A549 (cell line): ENCODE data around the gene GRK3. TPM values are rescaled to one million over a fixed set of nuclear protein-coding genes. Genes with fewer than 3 reads are reported as not detected.

Source experiments
- ATAC-seq, 2 experiments: fragments of 200-7000 bp in 1 of 2; fragments of >200 bp in 1 of 2; cut with Nextera tagmentation in 1 of 2; cut with Tn5 transposase in 1 of 2; 3 replicates each; pipeline versions ENCODE4 v1.8.0 to v1.9.1; 2018 to 2020; ENCODE audit warnings: mild to moderate bottlenecking in 1 of 2, moderate library complexity in 1 of 2
- CTCF ChIA-PET: fragments of 300-600 bp; sonication (Branson Sonifier 250); formaldehyde crosslinking; extraction: SDS; loops from one replicate; lab custom pipeline; 2021; ENCODE audit warnings: antibody characterized with exemption, inconsistent platforms; lab: Yijun Ruan, JAX
- POLR2A ChIA-PET: fragments of 350-600 bp; formaldehyde crosslinking; extraction: SDS; loops from one replicate; lab custom pipeline; 2021; ENCODE audit warnings: antibody characterized with exemption, inconsistent platforms; lab: Yijun Ruan, JAX
- DNase-seq, 2 experiments: peaks; one replicate each; pipeline versions ENCODE4 v3.0.0 to v3.0.0-alpha.2; 2011 to 2016; ENCODE audit warnings: low read depth in 1 of 2, low spot score in 1 of 2
- FAIRE-seq: peaks from 2 replicates; lab custom pipeline; 2011; peaks lifted over from hg19 to GRCh38; lab: Jason Lieb, UNC
- H3K27ac ChIP-seq, 2 experiments: fragments of >200 bp; sonication (Bioruptor Twin); formaldehyde crosslinking; 3 replicates each; pipeline ENCODE4 v1.5.1; 2016 to 2017
- H3K4me1 ChIP-seq: fragments of >200 bp; sonication (Bioruptor Twin); formaldehyde crosslinking; 3 replicates; pipeline ENCODE4 v1.6.1; 2016
- H3K4me2 ChIP-seq: fragments of >200 bp; sonication (Bioruptor Twin); formaldehyde crosslinking; 3 replicates; pipeline ENCODE4 v1.6.1; 2016
- H3K4me3 ChIP-seq: fragments of >200 bp; sonication (Bioruptor Twin); formaldehyde crosslinking; 3 replicates; pipeline ENCODE4 v1.5.1; 2016
- H3K9me3 ChIP-seq: fragments of >200 bp; sonication (Bioruptor Twin); formaldehyde crosslinking; 3 replicates; pipeline ENCODE4 v1.6.1; 2016
- ATOH8 ChIP-seq: fragments of 250-450 bp; sonication (Bioruptor Pico); IDR thresholded peaks from 2 replicates; pipeline ENCODE4 v1.5.0; 2020; ENCODE audit warnings: low read depth, mild to moderate bottlenecking, moderate library complexity
- BCL3 ChIP-seq: fragments of >200 bp; sonication (Bioruptor Twin); formaldehyde crosslinking; IDR thresholded peaks from 3 replicates; pipeline ENCODE4 v1.6.1; 2016
- CBX8 ChIP-seq: fragments of 200-600 bp; sonication (generic); IDR thresholded peaks from 2 replicates; pipeline ENCODE4 v1.6.1; 2016
- EHF ChIP-seq: fragments of 250-450 bp; sonication (Bioruptor Pico); IDR thresholded peaks from 2 replicates; pipeline ENCODE4 v1.5.0; 2020; ENCODE audit warnings: mild to moderate bottlenecking
- EP300 ChIP-seq, 2 experiments: fragments of >200 bp; sonication (Bioruptor Twin); formaldehyde crosslinking; IDR thresholded peaks; 2 replicates in 1 of 2; 3 replicates in 1 of 2; pipeline ENCODE4 v1.6.1; 2016 to 2017
- FOSB ChIP-seq: fragments of 250-450 bp; sonication (Bioruptor Pico); IDR thresholded peaks from 2 replicates; pipeline ENCODE4 v1.5.0; 2020; ENCODE audit warnings: mild to moderate bottlenecking, moderate library complexity
- GATA3 ChIP-seq: IDR thresholded peaks from 2 replicates; pipeline ENCODE4 v1.6.1; 2012; ENCODE audit warnings: borderline replicate concordance
- HES2 ChIP-seq: fragments of >200 bp; sonication (Bioruptor Twin); formaldehyde crosslinking; IDR thresholded peaks from 2 replicates; pipeline ENCODE4 v1.6.1; 2016
- HEYL ChIP-seq: fragments of 250-450 bp; sonication (Bioruptor Pico); IDR thresholded peaks from 2 replicates; pipeline ENCODE4 v1.8.0; 2021; ENCODE audit warnings: mild to moderate bottlenecking, moderate library complexity
- HOXB5 ChIP-seq: fragments of 250-450 bp; sonication (Bioruptor Pico); IDR thresholded peaks from 2 replicates; pipeline ENCODE4 v1.5.0; 2020; ENCODE audit warnings: mild to moderate bottlenecking, moderate library complexity
- JUNB ChIP-seq: fragments of >200 bp; sonication (Bioruptor Twin); formaldehyde crosslinking; IDR thresholded peaks from 2 replicates; pipeline ENCODE4 v1.6.1; 2016
- MAFK ChIP-seq: fragments of 450-650 bp; IDR thresholded peaks from 2 replicates; pipeline ENCODE4 v1.6.1; 2014; ENCODE audit not compliant: partially characterized antibody
- MAZ ChIP-seq: fragments of 150-350 bp; IDR thresholded peaks from 2 replicates; pipeline ENCODE4 v1.6.1; 2014; ENCODE audit warnings: antibody characterized with exemption, low read depth, low read length, borderline replicate concordance
- NFE2L2 ChIP-seq: fragments of 150-350 bp; conservative IDR thresholded peaks from 2 replicates; pipeline ENCODE4 v1.6.1; 2014; ENCODE audit warnings: low read length
- NR3C1 ChIP-seq: fragments of >200 bp; sonication (Bioruptor Twin); formaldehyde crosslinking; IDR thresholded peaks from 3 replicates; pipeline ENCODE4 v1.6.1; 2017
- POLR2A ChIP-seq: IDR thresholded peaks from 2 replicates; pipeline ENCODE4 v1.6.1; 2012; ENCODE audit warnings: mild to moderate bottlenecking, low read length
- POLR2AphosphoS2 ChIP-seq: conservative IDR thresholded peaks from 2 replicates; pipeline ENCODE4 v1.6.1; 2012; ENCODE audit warnings: low read length, improper control_type of control experiment, inconsistent platforms
- RCOR1 ChIP-seq: fragments of 150-350 bp; IDR thresholded peaks from 2 replicates; pipeline ENCODE4 v1.6.1; 2014; ENCODE audit warnings: antibody characterized with exemption, low read length, low read depth
- RFX5 ChIP-seq: fragments of 450-650 bp; IDR thresholded peaks from 2 replicates; pipeline ENCODE4 v1.7.1; 2014; ENCODE audit warnings: antibody characterized with exemption, mild to moderate bottlenecking, moderate library complexity
- RNF2 ChIP-seq: fragments of 200-600 bp; sonication (generic); IDR thresholded peaks from 2 replicates; pipeline ENCODE4 v1.6.1; 2016; ENCODE audit warnings: low read depth, mild to moderate bottlenecking, antibody characterized with exemption, moderate library complexity, borderline replicate concordance
- SMC3 ChIP-seq: fragments of >200 bp; sonication (Bioruptor Twin); formaldehyde crosslinking; IDR thresholded peaks from 3 replicates; pipeline ENCODE4 v1.6.1; 2018; ENCODE audit warnings: inconsistent platforms
- SREBF2 ChIP-seq: fragments of 450-650 bp; IDR thresholded peaks from 2 replicates; pipeline ENCODE4 v1.6.1; 2014; ENCODE audit warnings: mild to moderate bottlenecking, moderate library complexity
- TFCP2L1 ChIP-seq: fragments of 250-450 bp; sonication (Bioruptor Pico); IDR thresholded peaks from 2 replicates; pipeline ENCODE4 v1.5.0; 2021; ENCODE audit warnings: mild to moderate bottlenecking
- TP53 ChIP-seq: fragments of 250-450 bp; sonication (Bioruptor Pico); IDR thresholded peaks from 2 replicates; pipeline ENCODE4 v1.5.0; 2021; ENCODE audit warnings: mild to moderate bottlenecking, moderate library complexity
- USF2 ChIP-seq: fragments of 450-650 bp; IDR thresholded peaks from 2 replicates; pipeline ENCODE4 v1.6.1; 2014; ENCODE audit warnings: antibody characterized with exemption
- WGBS: methylation state at CpG from one replicate; pipeline ENCODE4 v1.1.6; 2017; ENCODE audit errors: missing lambda C conversion rate; 5-methylcytosine and 5-hydroxymethylcytosine counted together
- polyA plus RNA-seq, 4 experiments: library from polyadenylated mRNA; depleted of rRNA in 3 of 4; stranded (reverse); fragments of >200 nt; fragmentation: RNase III in 1 of 4; extraction: RNeasy Plus Mini Kit Qiagen cat#74134 plus additional on column Dnase treatment in 1 of 4; gene quantifications; 2 replicates in 3 of 4; 3 replicates in 1 of 4; pipeline ENCODE4 v1.2.3, GENCODE V29; 2011 to 2017
- TF ChIP-seq, protein P1 (sequence below): fragments of 250-450 bp; sonication (Bioruptor Pico); IDR thresholded peaks from 2 replicates; pipeline ENCODE4 v1.5.0; 2021; ENCODE audit warnings: mild to moderate bottlenecking, moderate library complexity, borderline replicate concordance
- TF ChIP-seq, protein P2 (sequence below): IDR thresholded peaks from 2 replicates; pipeline ENCODE4 v1.6.1; 2012
- TF ChIP-seq, protein P3 (sequence below): IDR thresholded peaks from 2 replicates; pipeline ENCODE4 v1.6.1; 2012; ENCODE audit warnings: low read depth, borderline replicate concordance

GRK3 gene
- polyA plus RNA-seq, 2 of the 4 experiments (the other 2 are of a cell fraction), result 3.9 to 6.5 TPM

DNA sequence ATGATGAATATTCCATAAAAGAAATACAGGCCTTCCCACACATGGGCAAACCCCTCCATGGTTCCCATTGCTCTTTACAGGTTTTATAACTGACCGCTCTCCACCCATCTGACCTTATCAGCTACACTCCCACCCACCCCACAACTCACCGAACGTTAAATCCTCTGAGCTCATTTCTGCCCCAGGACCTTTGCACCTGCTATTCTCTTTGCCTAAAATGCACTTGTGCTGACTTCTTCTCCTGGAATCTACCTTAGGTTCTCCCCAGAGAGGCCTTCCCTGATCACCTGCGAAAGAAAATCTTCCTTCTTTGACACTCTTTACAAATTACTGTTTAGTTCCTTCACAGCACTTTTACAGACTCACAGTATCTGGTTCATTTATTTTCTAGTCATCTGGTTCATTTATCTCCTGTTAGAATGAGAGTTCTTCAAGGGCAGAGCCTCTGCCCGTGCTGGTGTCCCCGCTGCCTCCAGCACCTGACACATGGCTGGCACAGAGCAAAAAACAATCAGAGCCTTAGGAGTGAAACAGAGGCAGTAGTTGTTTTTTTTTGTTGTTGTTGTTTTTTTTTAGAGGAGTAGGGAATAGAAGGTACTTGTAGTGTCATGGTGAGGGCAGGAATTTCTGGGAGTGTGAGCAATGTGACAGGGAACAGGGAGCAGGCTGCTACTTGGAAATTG, 21.6 kb upstream of the GRK3 start:
- Histone ChIP-seq H3K4me1 (0 out of 3 replicates have a peak, but pooled peaks cover 3% of the 10 kb centered on the region), H3K4me3 (no peak overlapping the region), H3K27ac (no peak overlapping the region)
- no peak for ATAC-seq
- ChIA-PET POLR2A (no interaction called here), CTCF (interaction anchor here (1.1 to 1.7 kb wide), 2 partner anchors 230 kb away, joined by 3 to 4 read pairs; no protein-coding TSS in a partner anchor)
- no peak for FAIRE-seq
- no peak for DNase-seq
- TF ChIP-seq NFE2L2, result no peak
- TF ChIP-seq, all 56 proteins: peak for 0
- H3K4me2 ChIP-seq, result no peak overlapping the region
- WGBS, result 94% methylated on average over 6 of the region's 6 CpGs
- H3K9me3 ChIP-seq, result no peaks in the 10 kb centered on the region

DNA sequence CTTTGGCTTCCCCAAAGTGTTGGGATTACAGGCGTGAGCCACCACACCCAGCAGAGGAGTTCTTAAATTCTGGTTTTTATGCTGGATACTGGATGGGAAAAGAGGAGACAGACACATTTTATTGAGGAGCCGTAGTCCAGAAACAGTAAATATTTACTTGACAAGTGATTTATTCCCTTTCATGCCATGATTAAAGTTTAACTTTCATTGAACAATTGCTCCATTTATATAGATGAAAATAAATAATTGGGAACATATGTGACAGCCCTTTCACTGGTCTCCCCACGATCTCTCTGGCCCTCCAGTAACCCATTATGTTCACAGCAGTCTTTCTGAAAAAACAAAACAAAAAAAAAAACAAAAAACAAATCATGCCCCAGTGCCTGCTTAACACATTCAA, 19.3 kb upstream of the GRK3 start:
- DNase-seq (no peak), FAIRE-seq (no peak), ATAC-seq (no peak)
- H3K4me3 ChIP-seq, result no peak overlapping the region
- 25% methylated on average over 3 of the region's 3 CpGs for WGBS
- 0 out of 3 replicates have a peak, but pooled peaks cover 3% of the 10 kb centered on the region for H3K4me1 ChIP-seq
- POLR2A ChIA-PET, result no interaction called here
- CTCF ChIA-PET, result no interaction called here
- TF ChIP-seq POLR2AphosphoS2 (no peak), HEYL (CRISPR knock-in tag) (no peak), SREBF2 (no peak), JUNB (no peak), GATA3 (no peak), FOSB (no peak), ATOH8 (CRISPR knock-in tag) (no peak), CBX8 (no peak), RFX5 (no peak), RNF2 (no peak), HOXB5 (CRISPR knock-in tag) (no peak), MAFK (no peak), MAZ (no peak), EHF (CRISPR knock-in tag) (no peak), NR3C1 (no peak)
- TF ChIP-seq, protein P1, sequence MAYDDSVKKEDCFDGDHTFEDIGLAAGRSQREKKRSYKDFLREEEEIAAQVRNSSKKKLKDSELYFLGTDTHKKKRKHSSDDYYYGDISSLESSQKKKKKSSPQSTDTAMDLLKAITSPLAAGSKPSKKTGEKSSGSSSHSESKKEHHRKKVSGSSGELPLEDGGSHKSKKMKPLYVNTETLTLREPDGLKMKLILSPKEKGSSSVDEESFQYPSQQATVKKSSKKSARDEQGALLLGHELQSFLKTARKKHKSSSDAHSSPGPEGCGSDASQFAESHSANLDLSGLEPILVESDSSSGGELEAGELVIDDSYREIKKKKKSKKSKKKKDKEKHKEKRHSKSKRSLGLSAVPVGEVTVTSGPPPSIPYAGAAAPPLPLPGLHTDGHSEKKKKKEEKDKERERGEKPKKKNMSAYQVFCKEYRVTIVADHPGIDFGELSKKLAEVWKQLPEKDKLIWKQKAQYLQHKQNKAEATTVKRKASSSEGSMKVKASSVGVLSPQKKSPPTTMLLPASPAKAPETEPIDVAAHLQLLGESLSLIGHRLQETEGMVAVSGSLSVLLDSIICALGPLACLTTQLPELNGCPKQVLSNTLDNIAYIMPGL, result no peak
- TF ChIP-seq, protein P2, sequence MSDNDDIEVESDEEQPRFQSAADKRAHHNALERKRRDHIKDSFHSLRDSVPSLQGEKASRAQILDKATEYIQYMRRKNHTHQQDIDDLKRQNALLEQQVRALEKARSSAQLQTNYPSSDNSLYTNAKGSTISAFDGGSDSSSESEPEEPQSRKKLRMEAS, result no peak
- no peak overlapping the region for H3K27ac ChIP-seq
- H3K4me2 ChIP-seq, result no peak overlapping the region
- no peaks in the 10 kb centered on the region for H3K9me3 ChIP-seq

GRCh38 chr22:25545672-25546071, 18.8 kb upstream of the GRK3 start:
- ChIA-PET POLR2A (no interaction called here), CTCF (interaction anchor here (0.6 kb wide), 1 partner anchor 19 kb away, joined by 3 read pairs; no protein-coding TSS in a partner anchor)
- H3K4me3 ChIP-seq, result no peak overlapping the region
- no peak overlapping the region for H3K27ac ChIP-seq
- FAIRE-seq (no peak), ATAC-seq (no peak), DNase-seq (no peak)
- 0 out of 3 replicates have a peak, but pooled peaks cover 3% of the 10 kb centered on the region for H3K4me1 ChIP-seq
- 82% methylated on average over 10 of the region's 10 CpGs for WGBS
- H3K4me2 ChIP-seq, result no peak overlapping the region
- TF ChIP-seq HES2 (no peak), TP53 (no peak), POLR2A (no peak), SREBF2 (no peak), MAZ (no peak), BCL3 (no peak), SMC3 (no peak), EP300 (IDR thresholded peaks at IDR 0.05) (no peak), TFCP2L1 (CRISPR knock-in tag) (no peak), RCOR1 (no peak), EHF (CRISPR knock-in tag) (no peak), NR3C1 (no peak), USF2 (no peak)
- TF ChIP-seq, protein P1, result no peak
- TF ChIP-seq, protein P3, sequence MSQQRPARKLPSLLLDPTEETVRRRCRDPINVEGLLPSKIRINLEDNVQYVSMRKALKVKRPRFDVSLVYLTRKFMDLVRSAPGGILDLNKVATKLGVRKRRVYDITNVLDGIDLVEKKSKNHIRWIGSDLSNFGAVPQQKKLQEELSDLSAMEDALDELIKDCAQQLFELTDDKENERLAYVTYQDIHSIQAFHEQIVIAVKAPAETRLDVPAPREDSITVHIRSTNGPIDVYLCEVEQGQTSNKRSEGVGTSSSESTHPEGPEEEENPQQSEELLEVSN, result no peak
- H3K9me3 ChIP-seq, result no peaks in the 10 kb centered on the region
